Endodermal cell (in vitro differentiated cells): ENCODE data around the gene BLOC1S2. TPM values are rescaled to one million over a fixed set of nuclear protein-coding genes. Genes with fewer than 3 reads are reported as not detected.
"Not testable (repeated sequence)": the region's sequence is repeated elsewhere in the genome, so short reads cannot be mapped to it uniquely, and the experiment has no call there.

Experiments
- DNase-seq: peaks from one replicate; pipeline ENCODE4 v3.0.0-alpha.2; 2017
- H3K27ac ChIP-seq: 2 replicates; pipeline ENCODE4 v1.5.1; 2013; ENCODE audit warnings: mild to moderate bottlenecking, low read depth, low read length, moderate library complexity
- H3K27me3 ChIP-seq: 2 replicates; pipeline ENCODE4 v1.6.1; 2013; ENCODE audit warnings: mild to moderate bottlenecking, low read length, moderate library complexity; ENCODE audit not compliant: insufficient read depth, control insufficient read depth, poor library complexity, severe bottlenecking
- H3K36me3 ChIP-seq: 2 replicates; pipeline ENCODE4 v1.7.0; 2013; ENCODE audit warnings: mild to moderate bottlenecking, low read length, moderate library complexity; ENCODE audit not compliant: control insufficient read depth, insufficient read depth
- H3K4me1 ChIP-seq: one replicate; pipeline ENCODE4 v1.7.0; 2013; ENCODE audit warnings: low read length; ENCODE audit not compliant: control insufficient read depth, insufficient read depth
- H3K4me3 ChIP-seq: 2 replicates; pipeline ENCODE4 v1.5.1; 2013; ENCODE audit warnings: mild to moderate bottlenecking, low read length, moderate library complexity
- H3K9ac ChIP-seq: 2 replicates; pipeline ENCODE4 v1.6.1; 2013; ENCODE audit warnings: mild to moderate bottlenecking, low read length, moderate library complexity; ENCODE audit not compliant: poor library complexity, severe bottlenecking; ENCODE audit errors: extremely low read depth
- H3K9me3 ChIP-seq: 2 replicates; pipeline ENCODE4 v1.6.1; 2013; ENCODE audit warnings: mild to moderate bottlenecking, low read length, moderate library complexity; ENCODE audit not compliant: control insufficient read depth
- H3K27ac Mint-ChIP-seq: 2 replicates; pipeline ENCODE4 v1.8.0; 2020; ENCODE audit warnings: mixed read lengths
- H3K27me3 Mint-ChIP-seq: 2 replicates; pipeline ENCODE4 v1.8.0; 2021; ENCODE audit warnings: mild to moderate bottlenecking, mixed read lengths; ENCODE audit not compliant: insufficient read depth
- H3K36me3 Mint-ChIP-seq: 2 replicates; pipeline ENCODE4 v1.8.0; 2020; ENCODE audit warnings: low read depth, mixed read lengths
- H3K4me1 Mint-ChIP-seq: 2 replicates; pipeline ENCODE4 v1.8.0; 2020; ENCODE audit warnings: mixed read lengths
- H3K4me3 Mint-ChIP-seq: 2 replicates; pipeline ENCODE4 v1.8.0; 2020; ENCODE audit warnings: mild to moderate bottlenecking, moderate library complexity, mixed read lengths
- H3K9me3 Mint-ChIP-seq: 2 replicates; pipeline ENCODE4 v1.8.0; 2020; ENCODE audit warnings: mild to moderate bottlenecking, mixed read lengths
- WGBS, 2 experiments: methylation state at CpG; one replicate each; pipeline versions ENCODE4 v1.1.5 to v1.1.7; 2013; ENCODE audit warnings: missing lambda C conversion rate in 2 of 2, mixed read lengths in 1 of 2; ENCODE audit not compliant: insufficient coverage in 1 of 2, insufficient read length in 1 of 2; 5-methylcytosine and 5-hydroxymethylcytosine counted together
- total RNA-seq, 2 donors: library from RNA; stranded (reverse); fragmentation: NEBNext Ultra II Directional in 1 of 2; extraction: Animal tissue kit (Norgen Biotek cat#: 25700) in 1 of 2; gene quantifications; 2 replicates in 1 of 2; 3 replicates in 1 of 2; pipeline ENCODE4 v1.2.1, GENCODE V29; 2021
- TF ChIP-seq, protein P1 (sequence below): fragments of 200-600 bp; sonication (generic); conservative IDR thresholded peaks from 2 replicates; pipeline ENCODE4 v1.5.0; 2021; ENCODE audit warnings: antibody characterized with exemption, mild to moderate bottlenecking

Gene BLOC1S2
- total RNA-seq, 2 donors from 2014 or later: 25.5 to 26.0 TPM

DNA sequence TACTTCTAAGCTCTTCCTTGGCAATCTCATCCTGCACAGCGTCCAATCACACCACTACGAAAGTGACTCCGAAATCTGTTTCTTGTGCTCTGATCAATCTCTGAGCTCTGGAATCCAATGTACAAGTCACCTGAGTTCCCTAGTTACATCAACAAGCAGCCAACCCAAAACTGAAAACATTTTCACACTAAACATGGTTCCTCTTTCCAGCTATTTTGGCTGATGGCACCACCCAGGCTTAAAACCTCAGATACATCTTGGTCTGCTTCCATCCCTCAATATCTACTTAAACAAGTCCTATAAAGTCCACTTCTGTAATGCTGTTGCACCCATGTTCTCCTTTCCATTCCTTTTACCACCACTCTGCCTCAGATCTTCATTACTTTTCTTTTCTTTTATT is 3.6 kb downstream of the BLOC1S2 start:
- no peaks in the 10 kb centered on the region for H3K27me3 ChIP-seq
- no peak overlapping the region for H3K4me3 ChIP-seq
- peaks cover 10% of the 10 kb centered on the region for H3K9me3 ChIP-seq
- TF ChIP-seq, protein P1, sequence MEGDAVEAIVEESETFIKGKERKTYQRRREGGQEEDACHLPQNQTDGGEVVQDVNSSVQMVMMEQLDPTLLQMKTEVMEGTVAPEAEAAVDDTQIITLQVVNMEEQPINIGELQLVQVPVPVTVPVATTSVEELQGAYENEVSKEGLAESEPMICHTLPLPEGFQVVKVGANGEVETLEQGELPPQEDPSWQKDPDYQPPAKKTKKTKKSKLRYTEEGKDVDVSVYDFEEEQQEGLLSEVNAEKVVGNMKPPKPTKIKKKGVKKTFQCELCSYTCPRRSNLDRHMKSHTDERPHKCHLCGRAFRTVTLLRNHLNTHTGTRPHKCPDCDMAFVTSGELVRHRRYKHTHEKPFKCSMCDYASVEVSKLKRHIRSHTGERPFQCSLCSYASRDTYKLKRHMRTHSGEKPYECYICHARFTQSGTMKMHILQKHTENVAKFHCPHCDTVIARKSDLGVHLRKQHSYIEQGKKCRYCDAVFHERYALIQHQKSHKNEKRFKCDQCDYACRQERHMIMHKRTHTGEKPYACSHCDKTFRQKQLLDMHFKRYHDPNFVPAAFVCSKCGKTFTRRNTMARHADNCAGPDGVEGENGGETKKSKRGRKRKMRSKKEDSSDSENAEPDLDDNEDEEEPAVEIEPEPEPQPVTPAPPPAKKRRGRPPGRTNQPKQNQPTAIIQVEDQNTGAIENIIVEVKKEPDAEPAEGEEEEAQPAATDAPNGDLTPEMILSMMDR: no peak
- DNase-seq: no peak
- no peak overlapping the region for H3K27ac ChIP-seq
- peaks cover 9% of the 10 kb centered on the region for H3K9me3 Mint-ChIP-seq
- H3K4me3 Mint-ChIP-seq: no peak overlapping the region
- no peaks in the 10 kb centered on the region for H3K27me3 Mint-ChIP-seq
- H3K9ac ChIP-seq: no peak overlapping the region
- H3K4me1 ChIP-seq: peaks cover 6% of the 10 kb centered on the region
- H3K27ac Mint-ChIP-seq: no peak overlapping the region
- 88 to 100% methylated on average over 3 of the region's 3 CpGs for WGBS, 2 experiments
- H3K4me1 Mint-ChIP-seq: peaks cover 14% of the 10 kb centered on the region
- H3K36me3 Mint-ChIP-seq: peaks cover 26% of the 10 kb centered on the region
- peaks cover 43% of the 10 kb centered on the region for H3K36me3 ChIP-seq

DNA sequence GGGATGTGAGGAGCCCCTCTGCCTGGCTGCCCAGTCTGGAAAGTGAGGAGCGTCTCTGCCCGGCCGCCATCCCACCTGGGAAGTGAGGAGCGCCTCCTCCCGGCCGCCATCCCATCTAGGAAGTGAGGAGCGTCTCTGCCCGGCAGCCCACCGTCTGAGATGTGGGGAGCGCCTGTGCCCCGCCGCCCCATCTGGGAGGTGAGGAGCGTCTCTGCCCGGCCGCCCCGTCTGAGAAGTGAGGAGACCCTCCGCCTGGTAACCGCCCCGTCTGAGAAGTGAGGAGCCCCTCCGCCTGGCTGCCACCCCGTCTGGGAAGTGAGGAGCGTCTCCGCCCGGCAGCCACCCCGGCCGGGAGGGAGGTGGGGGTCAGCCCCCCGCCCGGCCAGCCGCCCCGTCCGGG is 9.5 kb downstream of the BLOC1S2 start:
- not testable (repeated sequence) for H3K27me3 ChIP-seq, H3K27ac ChIP-seq, H3K27ac Mint-ChIP-seq, H3K9ac ChIP-seq, H3K4me1 Mint-ChIP-seq, H3K4me3 ChIP-seq, H3K27me3 Mint-ChIP-seq, H3K4me1 ChIP-seq, H3K4me3 Mint-ChIP-seq, DNase-seq, H3K9me3 ChIP-seq
- Mint-ChIP-seq H3K9me3 (peaks cover 15% of the 10 kb centered on the region), H3K36me3 (peaks cover 52% of the 10 kb centered on the region)
- peaks cover 59% of the 10 kb centered on the region for H3K36me3 ChIP-seq
- WGBS, 2 experiments: 99% methylated on average over 12 of the region's 31 CpGs; no CpG with 5 or more reads in 1 of the 2 experiments

DNA sequence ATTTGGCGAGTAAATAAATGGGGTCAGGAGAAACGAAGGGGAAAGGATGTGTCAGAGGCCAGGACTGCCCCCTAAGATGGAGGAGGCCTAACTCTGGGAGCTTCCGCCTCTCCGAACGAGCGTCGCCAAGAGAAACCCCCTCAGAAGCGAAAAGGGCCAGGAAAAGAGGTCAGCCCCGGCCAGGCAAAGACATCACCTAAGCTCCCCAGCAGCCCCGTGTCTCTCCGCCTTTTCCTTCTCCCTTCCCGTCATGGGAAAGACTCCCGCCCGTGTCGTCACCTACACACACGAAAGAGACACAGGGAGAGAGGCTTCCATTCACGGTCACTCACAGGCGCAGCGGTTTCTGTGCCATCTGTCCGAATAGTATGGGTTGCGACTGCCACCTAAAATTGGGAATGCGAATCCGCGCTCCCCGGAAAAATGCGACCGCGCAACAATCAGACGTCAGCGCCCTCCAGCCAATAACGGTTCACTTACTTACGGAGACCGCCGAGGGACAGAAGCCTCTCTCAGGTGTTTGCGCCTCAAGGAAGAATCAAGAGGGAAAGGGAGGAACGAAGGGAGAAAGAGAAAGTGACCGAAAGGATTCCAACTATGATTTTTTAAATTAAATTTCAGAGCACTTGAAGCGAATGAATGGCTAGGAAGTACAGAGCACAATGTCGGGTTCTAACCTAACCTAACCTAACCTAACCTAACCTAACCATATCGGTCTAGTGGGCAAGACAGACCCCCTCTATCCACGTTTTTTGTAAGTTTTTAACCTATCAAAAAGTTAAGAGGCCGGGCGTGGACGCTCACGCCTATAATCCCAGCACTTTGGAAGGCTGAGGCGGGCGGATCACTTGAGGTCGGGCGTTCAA is 19.0 kb downstream of the BLOC1S2 start, which contains the start of gene CWF19L1:
Gene CWF19L1, minus strand, starts transcription at position 400 of the 866 bp plus-strand sequence. Its CDS starts 45 bp downstream, at position 355.
- Histone ChIP-seq H3K36me3 (no peaks in the 10 kb centered on the region), H3K4me3 (peak within 1 kb of the TSS; percentile 97), H3K9ac (peak within 1 kb of the TSS; percentile 89), H3K4me1 (no peaks in the 10 kb centered on the region), H3K27me3 (no peaks in the 10 kb centered on the region), H3K9me3 (no peaks in the 10 kb centered on the region), H3K27ac (peak within 1 kb of the TSS; percentile 73)
- H3K9me3 Mint-ChIP-seq: no peaks in the 10 kb centered on the region
- H3K27me3 Mint-ChIP-seq: peaks cover 2% of the 10 kb centered on the region
- peaks cover 3% of the 10 kb centered on the region for H3K4me1 Mint-ChIP-seq
- 10 to 14% methylated on average over 47 to 49 of the region's 49 CpGs for WGBS, 2 experiments
- peak; percentile 95 for DNase-seq
- H3K4me3 Mint-ChIP-seq: peak within 1 kb of the TSS; percentile 98
- H3K27ac Mint-ChIP-seq: peak within 1 kb of the TSS; percentile 100
- TF ChIP-seq, protein P1: no peak
- H3K36me3 Mint-ChIP-seq: peaks cover 1% of the 10 kb centered on the region
